Activated naive CD4-positive, alpha-beta T cell treated with Interleukin-2 at 50 U/mL for 16 hours (primary cell): ENCODE data around the gene CDK3.
"Not testable (repeated sequence)": the region's sequence is repeated elsewhere in the genome, so short reads cannot be mapped to it uniquely, and the experiment has no call there.

Experiments used
- DNase-seq: peaks from one replicate; pipeline ENCODE4 v3.0.0-alpha.2; 2020

CDK3 gene

GRCh38 chr17:76000755-76001521, at the start of gene CDK3:
CDK3 (plus strand) TSS chr17:76000855; CDS start chr17:76001426, 571 bp downstream.
- DNase-seq = no peak

GRCh38 chr17:75950855-75951554, 49.6 kb upstream of the CDK3 start:
- no peak for DNase-seq

GRCh38 chr17:75959051-75959838, 41.4 kb upstream of the CDK3 start:
- no peak for DNase-seq

GRCh38 chr17:75959839-75960511, 40.7 kb upstream of the CDK3 start:
- no peak for DNase-seq

GRCh38 chr17:75965468-75965867, 35.2 kb upstream of the CDK3 start:
- DNase-seq = no peak

GRCh38 chr17:75969044-75969443, 31.6 kb upstream of the CDK3 start:
- DNase-seq = not testable (repeated sequence)

- no peak for DNase-seq
Observed at GRCh38 chr17:75970011-75970523, 30.6 kb upstream of the CDK3 start.

- no peak for DNase-seq
Observed at GRCh38 chr17:75970626-75971025, 30.0 kb upstream of the CDK3 start.

GRCh38 chr17:75975187-75975586, 25.5 kb upstream of the CDK3 start:
- not testable (repeated sequence) for DNase-seq

GRCh38 chr17:75975757-75976174, 24.9 kb upstream of the CDK3 start:
- no peak for DNase-seq

- no peak for DNase-seq
Observed at GRCh38 chr17:75976175-75976848, 24.3 kb upstream of the CDK3 start.

GRCh38 chr17:75978938-75979704, 21.5 kb upstream of the CDK3 start, which contains the start of the genes ACOX1 and TEN1:
ACOX1 (minus strand) TSS chr17:75979166; CDS start chr17:75979073, 93 bp downstream.
TEN1 (plus strand) TSS chr17:75979240; CDS start chr17:75986193, 6,953 bp downstream.
- peak; percentile 97 for DNase-seq

GRCh38 chr17:75979705-75980187, 20.9 kb upstream of the CDK3 start:
- no peak for DNase-seq

GRCh38 chr17:75980188-75981018, 20.3 kb upstream of the CDK3 start:
- no peak for DNase-seq

- DNase-seq = no peak
Observed at GRCh38 chr17:75981019-75981615, 19.5 kb upstream of the CDK3 start.

GRCh38 chr17:75983501-75984181, 17.0 kb upstream of the CDK3 start:
- DNase-seq = no peak

- no peak for DNase-seq
Observed at GRCh38 chr17:75985986-75986385, 14.7 kb upstream of the CDK3 start.

GRCh38 chr17:75987041-75987440, 13.6 kb upstream of the CDK3 start:
- DNase-seq = no peak

- no peak for DNase-seq
Observed at GRCh38 chr17:75991396-75991795, 9.3 kb upstream of the CDK3 start.
